BLaER1 (cell line): Measurements from ENCODE around the gene NKTR.
"Not testable (repeated sequence)": the region's sequence is repeated elsewhere in the genome, so short reads cannot be mapped to it uniquely, and the experiment has no call there.

Experiments used
- H3K27ac ChIP-seq: shearing (Covaris generic); formaldehyde crosslinking; 2 replicates; pipeline ENCODE4 v1.8.1; 2022
- H3K27me3 ChIP-seq: shearing (Covaris generic); formaldehyde crosslinking; 2 replicates; pipeline ENCODE4 v1.8.1; 2022
- H3K36me3 ChIP-seq: shearing (Covaris generic); formaldehyde crosslinking; 2 replicates; pipeline ENCODE4 v1.8.1; 2022
- H3K4me1 ChIP-seq: shearing (Covaris generic); formaldehyde crosslinking; 2 replicates; pipeline ENCODE4 v1.8.1; 2022
- H3K4me2 ChIP-seq: shearing (Covaris generic); formaldehyde crosslinking; 2 replicates; pipeline ENCODE4 v1.8.1; 2022
- H3K4me3 ChIP-seq: shearing (Covaris generic); formaldehyde crosslinking; 2 replicates; pipeline ENCODE4 v1.8.1; 2022
- H3K9ac ChIP-seq: shearing (Covaris generic); formaldehyde crosslinking; 2 replicates; pipeline ENCODE4 v1.8.1; 2022
- H3K9me3 ChIP-seq: shearing (Covaris generic); formaldehyde crosslinking; 2 replicates; pipeline ENCODE4 v1.8.1; 2022
- H4K20me1 ChIP-seq: shearing (Covaris generic); formaldehyde crosslinking; 2 replicates; pipeline ENCODE4 v1.8.1; 2022
- Cebpa-rat ChIP-seq: shearing (Covaris generic); IDR thresholded peaks from 2 replicates; pipeline ENCODE4 v1.8.1; 2022

The NKTR gene

GRCh38 chr3:42600111-42600957 lies at the start of gene NKTR:
TSS of gene NKTR (plus strand) at chr3:42600686. CDS start at chr3:42601007, 321 bp downstream.
- Histone ChIP-seq H3K4me2 (peak within 1 kb of the TSS; percentile 85), H3K4me1 (peaks cover 19% of the 10 kb centered on the region), H3K27me3 (no peaks in the 10 kb centered on the region), H3K9ac (peak within 1 kb of the TSS; percentile 96), H3K36me3 (peaks cover 52% of the 10 kb centered on the region), H4K20me1 (peaks cover 43% of the 10 kb centered on the region), H3K9me3 (peaks cover 19% of the 10 kb centered on the region), H3K27ac (peak within 1 kb of the TSS; percentile 94), H3K4me3 (peak within 1 kb of the TSS; percentile 93)
- TF ChIP-seq Cebpa-rat, result no peak

GRCh38 chr3:42552830-42553229 lies 47.7 kb upstream of the NKTR start:
- no peak for TF ChIP-seq Cebpa-rat
- H4K20me1 ChIP-seq, result no peaks in the 10 kb centered on the region
- peaks cover 75% of the 10 kb centered on the region for H3K36me3 ChIP-seq
- H3K4me2 ChIP-seq, result no peak overlapping the region
- H3K4me3 ChIP-seq, result no peak overlapping the region
- H3K27me3 ChIP-seq, result no peaks in the 10 kb centered on the region
- H3K4me1 ChIP-seq, result peaks cover 39% of the 10 kb centered on the region
- H3K9ac ChIP-seq, result no peak overlapping the region
- H3K27ac ChIP-seq, result no peak overlapping the region
- H3K9me3 ChIP-seq, result no peaks in the 10 kb centered on the region

GRCh38 chr3:42556089-42556632 lies 44.3 kb upstream of the NKTR start:
- no peak for TF ChIP-seq Cebpa-rat
- Histone ChIP-seq H3K27ac (peak overlapping the region; percentile 78), H3K36me3 (peaks cover 77% of the 10 kb centered on the region)

GRCh38 chr3:42556817-42557216 lies 43.7 kb upstream of the NKTR start:
- not testable (repeated sequence) for H3K9me3 ChIP-seq, H3K4me3 ChIP-seq, H3K27me3 ChIP-seq, H4K20me1 ChIP-seq, H3K9ac ChIP-seq
- Histone ChIP-seq H3K4me1 (peaks cover 49% of the 10 kb centered on the region), H3K27ac (peak overlapping the region; percentile 78), H3K4me2 (peak overlapping the region; percentile 68), H3K36me3 (peaks cover 78% of the 10 kb centered on the region)

More at GRCh38 chr3:42556089-42556632, 44.3 kb upstream of the NKTR start:
- Histone ChIP-seq H3K27me3 (no peaks in the 10 kb centered on the region), H3K4me1 (peaks cover 44% of the 10 kb centered on the region), H4K20me1 (no peaks in the 10 kb centered on the region), H3K4me2 (peak overlapping the region; percentile 68), H3K9me3 (no peaks in the 10 kb centered on the region), H3K9ac (peak overlapping the region; percentile 25; the same call in 1 of the 2 replicates), H3K4me3 (no peak overlapping the region)

- Histone ChIP-seq H4K20me1 (no peaks in the 10 kb centered on the region), H3K4me1 (peaks cover 49% of the 10 kb centered on the region), H3K4me3 (no peak overlapping the region), H3K9ac (no peak overlapping the region), H3K4me2 (peak overlapping the region; percentile 68), H3K9me3 (no peaks in the 10 kb centered on the region), H3K36me3 (peaks cover 79% of the 10 kb centered on the region), H3K27me3 (no peaks in the 10 kb centered on the region), H3K27ac (no peak overlapping the region)
- no peak for TF ChIP-seq Cebpa-rat
Measured at GRCh38 chr3:42557854-42558253, 42.6 kb upstream of the NKTR start.

GRCh38 chr3:42562047-42562907 lies 38.2 kb upstream of the NKTR start:
- Histone ChIP-seq H3K9me3 (no peaks in the 10 kb centered on the region), H3K36me3 (peaks cover 90% of the 10 kb centered on the region), H3K4me3 (no peak overlapping the region), H3K27me3 (no peaks in the 10 kb centered on the region), H3K27ac (no peak overlapping the region), H3K4me1 (peaks cover 20% of the 10 kb centered on the region), H3K9ac (no peak overlapping the region), H3K4me2 (no peak overlapping the region), H4K20me1 (no peaks in the 10 kb centered on the region)
- no peak for TF ChIP-seq Cebpa-rat

- no peak overlapping the region for H3K4me2 ChIP-seq
- no peak overlapping the region for H3K9ac ChIP-seq
- H3K36me3 ChIP-seq, result peaks cover 88% of the 10 kb centered on the region
- peaks cover 32% of the 10 kb centered on the region for H4K20me1 ChIP-seq
- peaks cover 12% of the 10 kb centered on the region for H3K9me3 ChIP-seq
- TF ChIP-seq Cebpa-rat, result no peak
- no peak overlapping the region for H3K4me3 ChIP-seq
- no peaks in the 10 kb centered on the region for H3K27me3 ChIP-seq
- no peak overlapping the region for H3K27ac ChIP-seq
- H3K4me1 ChIP-seq, result no peaks in the 10 kb centered on the region
Measured at GRCh38 chr3:42569593-42570142, 30.8 kb upstream of the NKTR start.

GRCh38 chr3:42572278-42572677 lies 28.2 kb upstream of the NKTR start:
- Histone ChIP-seq H3K4me2 (no peak overlapping the region), H3K27me3 (no peaks in the 10 kb centered on the region), H3K9ac (no peak overlapping the region), H3K4me1 (no peaks in the 10 kb centered on the region), H3K4me3 (no peak overlapping the region), H4K20me1 (peaks cover 32% of the 10 kb centered on the region), H3K9me3 (peaks cover 27% of the 10 kb centered on the region), H3K36me3 (peaks cover 74% of the 10 kb centered on the region), H3K27ac (no peak overlapping the region)
- TF ChIP-seq Cebpa-rat, result no peak

GRCh38 chr3:42575137-42575741 lies 25.2 kb upstream of the NKTR start:
- Histone ChIP-seq H3K27me3 (no peaks in the 10 kb centered on the region), H3K4me2 (no peak overlapping the region), H4K20me1 (peaks cover 21% of the 10 kb centered on the region), H3K4me1 (peaks cover 6% of the 10 kb centered on the region), H3K36me3 (peaks cover 65% of the 10 kb centered on the region), H3K27ac (no peak overlapping the region), H3K9ac (no peak overlapping the region), H3K9me3 (peaks cover 27% of the 10 kb centered on the region), H3K4me3 (no peak overlapping the region)
- TF ChIP-seq Cebpa-rat, result no peak
